ENCODE measurements around the gene PRIM1. TPM values are rescaled to one million over a fixed set of nuclear protein-coding genes. Genes with fewer than 3 reads are reported as not detected.
"Not testable (repeated sequence)": the region's sequence is repeated elsewhere in the genome, so short reads cannot be mapped to it uniquely, and the experiment has no call there.

PRIM1 gene
- total and polyA plus RNA-seq, 2 of the 8 experiments (the other 6 are each of a cell fraction or from before 2014, with no cell fraction given), result 52.4 to 61.9 TPM

- no peak for TF ChIP-seq BACH1 (IDR thresholded peaks at IDR 0.05; ENCODE audit: low read length)
Observed at GRCh38 chr12:56753566-56753965, 1.4 kb upstream of the PRIM1 start (continued).

DNA sequence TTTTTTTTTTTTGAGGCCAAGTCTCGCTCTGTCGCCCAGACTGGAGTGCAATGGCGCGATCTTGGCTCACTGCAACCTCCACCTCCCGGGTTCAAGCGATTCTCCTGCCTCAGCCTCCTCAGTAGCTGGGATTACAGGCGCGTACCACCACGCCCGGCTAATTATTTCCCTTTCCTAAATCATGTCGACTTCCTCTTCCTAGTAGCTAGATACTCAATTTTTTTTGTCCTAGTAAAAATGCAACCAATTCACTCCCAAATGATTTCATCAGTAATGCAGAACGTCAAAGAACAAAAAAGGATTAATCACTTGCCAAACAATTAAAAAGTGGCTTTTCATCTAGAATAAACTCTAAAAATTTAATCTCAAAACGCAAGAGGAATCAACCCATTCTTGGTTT, 1.5 kb downstream of the PRIM1 start:
- H2BK5ac ChIP-seq (ENCODE audit: low read depth, low read length); H3K23ac ChIP-seq (ENCODE audit: insufficient read length); H2BK15ac ChIP-seq (ENCODE audit: low read length); H3K9me3 ChIP-seq (ENCODE audit: insufficient read depth in 2 of 2, low read depth in 1 of 2, low read length in 1 of 2); H3K4me1 ChIP-seq (replicated peaks in 1 of 4; ENCODE audit: control insufficient read depth in 3 of 4, insufficient read depth in 4 of 4, low read length in 3 of 4); H2BK12ac ChIP-seq (ENCODE audit: low read depth, low read length); H3K9ac ChIP-seq (replicated peaks in 1 of 4; ENCODE audit: extremely low read depth in 1 of 4, low read depth in 3 of 4, low read length in 3 of 4); H3K14ac ChIP-seq (ENCODE audit: insufficient read length); H2AK5ac ChIP-seq (ENCODE audit: low read depth, low read length); H2BK20ac ChIP-seq (ENCODE audit: low read length); H2BK120ac ChIP-seq (replicated peaks; ENCODE audit: low read depth, low read length); H4K8ac ChIP-seq (ENCODE audit: extremely low read depth, insufficient read depth, low read length); H4K5ac ChIP-seq (ENCODE audit: insufficient read length, low read depth, low read length); H4K91ac ChIP-seq (replicated peaks; ENCODE audit: insufficient read length, low read length); H3K4ac ChIP-seq (replicated peaks; ENCODE audit: insufficient read length, low read depth, low read length); H3K27me3 ChIP-seq (replicated peaks in 1 of 4; ENCODE audit: control insufficient read depth in 3 of 4, extremely low read depth in 1 of 4, insufficient read depth in 3 of 4, low read length in 3 of 4); H3K27ac ChIP-seq (ENCODE audit: low read depth, low read length); H3K79me2 ChIP-seq (ENCODE audit: control insufficient read depth in 1 of 2, insufficient read depth in 2 of 2, low read length in 2 of 2); FAIRE-seq; H3K56ac ChIP-seq (replicated peaks; ENCODE audit: insufficient read length, low read depth, low read length); H4K20me1 ChIP-seq (replicated peaks in 1 of 2; ENCODE audit: control insufficient read depth in 1 of 2, insufficient read depth in 2 of 2, low read length in 2 of 2); H3K18ac ChIP-seq (ENCODE audit: extremely low read depth, low read length); H3K23me2 ChIP-seq (ENCODE audit: low read depth, low read length); DNase-seq (ENCODE audit: low read depth in 1 of 2, low spot score in 2 of 2); H3K79me1 ChIP-seq (ENCODE audit: low read depth, low read length); H2AFZ ChIP-seq (ENCODE audit: low read length): not testable (repeated sequence)
- POLR2A ChIA-PET (ENCODE audit: partially characterized antibody), result interaction anchor here (1.0 to 43.7 kb wide), 9 partner anchors 10 to 361 kb away, joined by 3 to 1406 read pairs (median 4); partner anchors contain the start of genes NACA, PTGES3 and STAT6
- Histone ChIP-seq H3K36me3 (ENCODE audit: control insufficient read depth in 2 of 4, insufficient read depth in 4 of 4, low read length in 3 of 4) (peaks cover 2 to 39% (median 24%) of the 10 kb centered on the region in 4 experiments; a peak in 7 of 8 replicates), H3K4me3 (ENCODE audit: extremely low read depth in 1 of 4, insufficient read depth in 2 of 4, low read depth in 3 of 4, low read length in 4 of 4) (peak overlapping the region; percentile 12 to 95 (median 81); a peak in 4 of 8 replicates), H3K4me2 (ENCODE audit: insufficient read depth in 1 of 2, low read depth in 2 of 2, low read length in 2 of 2) (peak overlapping the region; percentile 63 to 81; a peak in 3 of 4 replicates)
- CTCF ChIA-PET (ENCODE audit: partially characterized antibody), result interaction anchor here (1.1 to 1.6 kb wide), 2 partner anchors 9 to 10 kb away, joined by 3 to 5 read pairs; no protein-coding TSS in a partner anchor
- 92% methylated on average over 13 of the region's 13 CpGs; no CpG with 5 or more reads in 1 of the 2 experiments for WGBS, 2 experiments (ENCODE audit: extremely low coverage in 1 of 2, insufficient coverage in 1 of 2, insufficient read length in 1 of 2, insufficient replicate concordance in 2 of 2, low coverage in 1 of 2, low lambda C conversion rate in 2 of 2, missing lambda C conversion rate in 1 of 2)
